Activated CD4-positive, alpha-beta T cell treated with anti-CD3 and anti-CD28 coated beads, Interleukin-2, amount 10 ng/mL, durations not matched to agents 24 days and 14 days (primary cell): ENCODE data around the gene VWA2. TPM values are rescaled to one million over a fixed set of nuclear protein-coding genes. Genes with fewer than 3 reads are reported as not detected.

ENCODE experiments used
- DNase-seq: peaks from one replicate; pipeline ENCODE4 v3.0.0; 2022
- H3K27ac Mint-ChIP-seq: one replicate; pipeline ENCODE4 v1.8.0; 2022; ENCODE audit warnings: mild to moderate bottlenecking, mixed read lengths
- H3K27me3 Mint-ChIP-seq: one replicate; pipeline ENCODE4 v1.8.0; 2022; ENCODE audit warnings: mixed read lengths
- H3K36me3 Mint-ChIP-seq: one replicate; pipeline ENCODE4 v1.8.0; 2022; ENCODE audit warnings: low read depth, mild to moderate bottlenecking, mixed read lengths
- H3K4me1 Mint-ChIP-seq: one replicate; pipeline ENCODE4 v1.8.0; 2021; ENCODE audit warnings: mixed read lengths
- H3K4me3 Mint-ChIP-seq: one replicate; pipeline ENCODE4 v1.8.0; 2022; ENCODE audit warnings: mild to moderate bottlenecking, moderate library complexity, mixed read lengths
- H3K9me3 Mint-ChIP-seq: one replicate; pipeline ENCODE4 v1.8.0; 2021; ENCODE audit warnings: mixed read lengths
- intact Hi-C: fragments of 100-400 bp; cut with micrococcal nuclease; formaldehyde crosslinking; loops from one replicate; pipeline ENCODE4 v1.15.1; 2023
- total RNA-seq: library from RNA; stranded (reverse); gene quantifications from 2 replicates; pipeline ENCODE4 v1.2.3, GENCODE V29; 2022

The VWA2 gene
- total RNA-seq, 1 donor from 2014 or later = not detected

- H3K4me3 Mint-ChIP-seq = no peak overlapping the region
- no peaks in the 10 kb centered on the region for H3K36me3 Mint-ChIP-seq
- H3K4me1 Mint-ChIP-seq = peaks cover under 1% of the 10 kb centered on the region
- H3K27ac Mint-ChIP-seq = no peak overlapping the region
- no peak for DNase-seq
- no peaks in the 10 kb centered on the region for H3K27me3 Mint-ChIP-seq
- no peaks in the 10 kb centered on the region for H3K9me3 Mint-ChIP-seq
- intact Hi-C loops = no loop called here
Observed at GRCh38 chr10:114256008-114256765, 17.1 kb downstream of the VWA2 start.

DNA sequence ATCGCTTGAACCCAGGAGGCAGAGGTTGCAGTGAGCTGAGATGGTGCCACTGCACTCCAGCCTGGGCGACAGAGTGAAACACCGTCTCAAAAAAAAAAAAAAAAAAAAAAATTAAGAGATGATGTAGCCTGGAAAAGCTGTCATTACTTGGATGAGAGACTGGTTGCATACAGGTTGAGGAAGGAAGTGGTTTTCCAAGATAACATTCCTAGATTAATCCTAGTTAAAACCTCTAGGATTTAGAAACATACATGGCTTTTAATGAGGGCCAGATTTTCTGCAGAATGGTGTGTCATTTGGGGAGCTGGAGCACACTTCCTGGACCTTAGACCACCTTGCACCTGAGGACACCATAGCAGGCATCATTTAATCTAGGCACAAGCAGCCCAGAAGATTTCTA is 17.8 kb downstream of the VWA2 start:
- intact Hi-C loops = no loop called here
- no peaks in the 10 kb centered on the region for H3K36me3 Mint-ChIP-seq

GRCh38 chr10:114257498-114257897 is 18.4 kb downstream of the VWA2 start:
- intact Hi-C loops = no loop called here
- H3K27me3 Mint-ChIP-seq = no peaks in the 10 kb centered on the region
- no peaks in the 10 kb centered on the region for H3K36me3 Mint-ChIP-seq
- H3K4me3 Mint-ChIP-seq = no peak overlapping the region
- H3K9me3 Mint-ChIP-seq = no peaks in the 10 kb centered on the region
- H3K27ac Mint-ChIP-seq = no peak overlapping the region
- DNase-seq = no peak
- H3K4me1 Mint-ChIP-seq = peaks cover 2% of the 10 kb centered on the region

More for the DNA sequence above, 17.8 kb downstream of the VWA2 start:
- Mint-ChIP-seq H3K4me3 (no peak overlapping the region), H3K27me3 (no peaks in the 10 kb centered on the region), H3K9me3 (no peaks in the 10 kb centered on the region), H3K4me1 (peaks cover 2% of the 10 kb centered on the region), H3K27ac (no peak overlapping the region)
- no peak for DNase-seq

GRCh38 chr10:114258274-114258840 is 19.3 kb downstream of the VWA2 start:
- no peak overlapping the region for H3K4me3 Mint-ChIP-seq
- H3K36me3 Mint-ChIP-seq = no peaks in the 10 kb centered on the region
- H3K9me3 Mint-ChIP-seq = no peaks in the 10 kb centered on the region
- no peak overlapping the region for H3K27ac Mint-ChIP-seq
- no peak for DNase-seq
- peaks cover 2% of the 10 kb centered on the region for H3K4me1 Mint-ChIP-seq
- no peaks in the 10 kb centered on the region for H3K27me3 Mint-ChIP-seq
- intact Hi-C loops = no loop called here

DNA sequence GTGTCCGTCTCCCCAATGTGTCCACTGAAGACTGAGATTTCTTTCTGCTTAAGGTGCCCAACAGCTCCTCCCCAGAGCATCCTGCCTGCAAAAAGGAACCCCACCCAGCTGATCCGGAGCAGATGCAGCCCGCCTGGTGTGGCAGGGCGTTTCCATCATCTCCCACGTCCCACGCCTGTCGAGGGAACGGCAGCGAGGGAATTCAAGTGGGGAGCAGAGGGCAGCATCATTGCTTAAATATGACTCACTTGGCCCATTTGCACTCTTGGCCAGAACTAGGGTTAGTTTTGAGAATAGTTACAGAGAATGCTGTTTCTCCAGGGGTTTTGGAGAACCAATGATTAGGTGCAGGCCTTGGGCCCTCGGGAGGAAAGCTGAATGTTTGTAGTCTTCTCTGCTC is 20.8 kb downstream of the VWA2 start:
- peaks cover 2% of the 10 kb centered on the region for H3K4me1 Mint-ChIP-seq
- no peaks in the 10 kb centered on the region for H3K27me3 Mint-ChIP-seq
- H3K27ac Mint-ChIP-seq = no peak overlapping the region
- H3K9me3 Mint-ChIP-seq = no peaks in the 10 kb centered on the region
- H3K36me3 Mint-ChIP-seq = no peaks in the 10 kb centered on the region
- intact Hi-C loops = no loop called here
- no peak for DNase-seq
- H3K4me3 Mint-ChIP-seq = no peak overlapping the region

DNA sequence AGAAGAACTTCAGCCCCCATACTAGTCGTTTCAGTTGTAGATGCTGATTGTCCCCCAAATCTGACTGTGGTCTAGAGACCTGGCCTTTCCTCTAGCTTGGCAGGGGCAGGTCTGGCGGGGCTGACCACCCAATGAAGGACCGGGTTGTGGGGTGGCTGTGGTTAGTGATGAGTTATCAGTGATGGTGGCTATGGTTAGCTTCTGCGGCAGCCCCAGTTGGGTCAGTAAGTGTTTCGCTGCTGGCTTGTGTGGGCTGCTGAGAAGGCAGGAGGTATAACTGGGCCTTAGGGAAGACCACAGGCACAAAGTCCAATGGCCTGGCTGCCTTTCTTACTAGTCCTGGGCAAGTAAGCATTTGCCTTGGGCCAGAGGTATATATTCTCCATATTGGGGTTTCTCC is 21.3 kb downstream of the VWA2 start:
- H3K36me3 Mint-ChIP-seq = no peaks in the 10 kb centered on the region
- no peak for DNase-seq
- no peak overlapping the region for H3K27ac Mint-ChIP-seq
- no peak overlapping the region for H3K4me3 Mint-ChIP-seq
- intact Hi-C loops = no loop called here
- H3K9me3 Mint-ChIP-seq = no peaks in the 10 kb centered on the region
- H3K27me3 Mint-ChIP-seq = no peaks in the 10 kb centered on the region
- H3K4me1 Mint-ChIP-seq = peaks cover 2% of the 10 kb centered on the region

- peaks cover 2% of the 10 kb centered on the region for H3K4me1 Mint-ChIP-seq
- intact Hi-C loops = no loop called here
- H3K27me3 Mint-ChIP-seq = no peaks in the 10 kb centered on the region
- H3K9me3 Mint-ChIP-seq = no peaks in the 10 kb centered on the region
- DNase-seq = no peak
- H3K36me3 Mint-ChIP-seq = no peaks in the 10 kb centered on the region
- H3K27ac Mint-ChIP-seq = no peak overlapping the region
- no peak overlapping the region for H3K4me3 Mint-ChIP-seq
Observed at GRCh38 chr10:114261076-114261475, 22.0 kb downstream of the VWA2 start.

DNA sequence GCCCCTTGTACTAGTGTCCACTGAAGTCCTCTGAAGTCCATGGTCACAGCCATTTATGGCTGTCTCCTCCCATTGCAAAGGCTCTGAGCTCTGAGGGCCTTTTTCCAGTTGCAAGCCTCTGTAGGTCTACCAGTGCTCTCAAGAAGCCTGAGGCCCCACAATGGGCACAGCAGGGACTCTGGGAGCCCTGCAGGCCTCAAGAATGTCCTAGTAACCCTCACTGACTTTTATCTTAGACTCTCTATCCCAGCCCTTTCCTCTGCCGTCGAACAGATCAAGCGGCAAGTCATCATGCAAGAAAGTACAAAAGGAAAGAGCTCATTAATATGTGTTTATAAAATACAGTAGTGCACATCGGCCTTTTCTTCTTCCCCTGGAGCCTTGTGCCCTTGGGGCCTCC is 23.4 kb downstream of the VWA2 start:
- H3K27ac Mint-ChIP-seq = no peak overlapping the region
- peaks cover 2% of the 10 kb centered on the region for H3K4me1 Mint-ChIP-seq
- no peaks in the 10 kb centered on the region for H3K9me3 Mint-ChIP-seq
- DNase-seq = no peak
- no peaks in the 10 kb centered on the region for H3K36me3 Mint-ChIP-seq
- H3K27me3 Mint-ChIP-seq = no peaks in the 10 kb centered on the region
- intact Hi-C loops = no loop called here
- H3K4me3 Mint-ChIP-seq = no peak overlapping the region

- Mint-ChIP-seq H3K4me3 (no peak overlapping the region), H3K27ac (no peak overlapping the region), H3K4me1 (peaks cover 2% of the 10 kb centered on the region), H3K9me3 (no peaks in the 10 kb centered on the region), H3K36me3 (no peaks in the 10 kb centered on the region), H3K27me3 (no peaks in the 10 kb centered on the region)
- intact Hi-C loops = no loop called here
- DNase-seq = no peak
Observed at GRCh38 chr10:114265392-114266053, 26.5 kb downstream of the VWA2 start.

DNA sequence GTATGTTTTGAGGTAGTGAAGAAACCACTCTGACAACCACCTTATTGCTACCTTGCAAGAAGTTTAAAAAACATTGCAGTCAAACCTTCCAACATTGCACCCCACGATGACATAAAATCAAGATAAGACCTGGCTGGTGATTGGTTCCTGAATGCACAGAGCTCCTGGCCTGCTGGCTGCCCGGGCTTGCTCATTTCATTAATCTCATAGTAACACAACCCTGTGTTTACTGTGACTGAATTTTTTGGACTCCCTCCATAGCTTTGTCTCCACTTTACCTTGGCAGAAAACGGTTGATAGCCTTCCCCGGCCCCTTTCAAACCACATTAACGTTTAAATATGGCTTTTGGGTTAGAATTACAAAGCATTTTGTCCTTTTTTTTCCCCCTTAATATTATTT is 27.5 kb downstream of the VWA2 start:
- H3K27ac Mint-ChIP-seq = no peak overlapping the region
- intact Hi-C loops = no loop called here
- no peaks in the 10 kb centered on the region for H3K27me3 Mint-ChIP-seq
- no peaks in the 10 kb centered on the region for H3K9me3 Mint-ChIP-seq
- H3K4me1 Mint-ChIP-seq = no peaks in the 10 kb centered on the region
- H3K36me3 Mint-ChIP-seq = no peaks in the 10 kb centered on the region
- H3K4me3 Mint-ChIP-seq = no peak overlapping the region
- DNase-seq = no peak

DNA sequence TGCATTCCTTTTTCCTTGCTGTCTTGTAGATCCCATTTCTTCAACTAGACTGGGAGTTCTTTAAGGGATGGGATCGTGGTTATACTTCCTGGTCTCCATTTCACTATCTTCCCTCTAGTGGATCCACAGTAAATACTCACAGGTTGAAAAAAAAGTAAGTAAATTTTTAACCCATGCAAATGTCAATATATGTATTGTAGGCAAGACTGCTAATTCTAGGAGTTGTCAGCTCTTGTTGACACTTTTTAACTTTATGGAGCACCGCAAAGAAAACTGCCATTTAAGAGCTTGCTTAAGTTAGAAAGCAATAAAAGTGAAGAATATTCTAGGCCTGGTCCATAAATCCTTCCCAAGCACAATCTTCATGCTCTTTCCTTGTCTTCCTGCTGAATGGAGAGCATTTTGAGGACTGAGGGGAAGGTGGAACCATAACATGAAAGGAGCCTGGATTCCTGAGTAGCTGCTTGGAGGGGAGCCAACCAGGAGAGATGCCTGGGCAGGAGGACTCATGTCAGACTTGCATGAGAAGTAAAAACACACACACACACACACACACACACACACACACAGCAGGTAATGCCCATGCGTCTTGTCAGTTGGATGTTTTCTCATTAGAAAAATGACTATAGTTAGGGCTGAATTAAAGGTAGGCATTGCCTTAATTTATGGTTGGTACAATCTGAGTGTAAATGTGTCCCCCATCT is 32.2 kb downstream of the VWA2 start:
- intact Hi-C loops = no loop called here
- Mint-ChIP-seq H3K27ac (no peak overlapping the region), H3K4me1 (no peaks in the 10 kb centered on the region), H3K36me3 (no peaks in the 10 kb centered on the region), H3K9me3 (no peaks in the 10 kb centered on the region), H3K4me3 (no peak overlapping the region), H3K27me3 (peaks cover 7% of the 10 kb centered on the region)
- no peak for DNase-seq

- no peak overlapping the region for H3K27ac Mint-ChIP-seq
- no peaks in the 10 kb centered on the region for H3K4me1 Mint-ChIP-seq
- H3K9me3 Mint-ChIP-seq = no peaks in the 10 kb centered on the region
- no peak overlapping the region for H3K4me3 Mint-ChIP-seq
- H3K27me3 Mint-ChIP-seq = peaks cover 7% of the 10 kb centered on the region
- intact Hi-C loops = no loop called here
- no peak for DNase-seq
- H3K36me3 Mint-ChIP-seq = no peaks in the 10 kb centered on the region
Observed at GRCh38 chr10:114271779-114272167, 32.7 kb downstream of the VWA2 start.

DNA sequence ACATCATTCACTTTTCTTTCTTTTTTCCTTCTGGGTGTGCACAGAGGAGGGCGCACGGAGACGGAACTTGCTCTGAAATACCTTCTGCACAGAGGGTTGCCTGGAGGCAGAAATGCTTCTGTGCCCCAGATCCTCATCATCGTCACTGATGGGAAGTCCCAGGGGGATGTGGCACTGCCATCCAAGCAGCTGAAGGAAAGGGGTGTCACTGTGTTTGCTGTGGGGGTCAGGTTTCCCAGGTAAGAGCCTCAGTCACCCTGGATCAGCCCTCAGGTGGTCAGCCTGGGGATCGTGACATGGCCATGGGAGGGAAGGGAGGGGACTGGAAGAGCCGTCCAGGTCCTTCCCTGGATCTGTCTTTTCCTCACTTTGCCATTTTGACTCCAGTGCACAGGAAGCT is 33.6 kb downstream of the VWA2 start:
- intact Hi-C loops = no loop called here
- Mint-ChIP-seq H3K36me3 (no peaks in the 10 kb centered on the region), H3K27me3 (peaks cover 7% of the 10 kb centered on the region), H3K4me1 (no peaks in the 10 kb centered on the region), H3K9me3 (no peaks in the 10 kb centered on the region), H3K4me3 (no peak overlapping the region), H3K27ac (no peak overlapping the region)
- no peak for DNase-seq

- intact Hi-C loops = no loop called here
- DNase-seq = no peak
- no peaks in the 10 kb centered on the region for H3K36me3 Mint-ChIP-seq
- H3K9me3 Mint-ChIP-seq = no peaks in the 10 kb centered on the region
- H3K4me3 Mint-ChIP-seq = no peak overlapping the region
- peaks cover 7% of the 10 kb centered on the region for H3K27me3 Mint-ChIP-seq
- H3K27ac Mint-ChIP-seq = no peak overlapping the region
- H3K4me1 Mint-ChIP-seq = no peaks in the 10 kb centered on the region
Observed at GRCh38 chr10:114273910-114274309, 34.9 kb downstream of the VWA2 start.
